ENCODE measurements around the gene DAD1.
"Not testable (repeated sequence)": the region's sequence is repeated elsewhere in the genome, so short reads cannot be mapped to it uniquely, and the experiment has no call there.

Gene DAD1

GRCh38 chr14:22597771-22598098, 8.7 kb upstream of the DAD1 start:
- FAIRE-seq (no peak), DNase-seq (ENCODE audit: insufficient read length) (no peak)
- no peak for TF ChIP-seq POLR2A (IDR thresholded peaks at IDR 0.05; ENCODE audit: low read depth, low read length)
- no peak for TF ChIP-seq TAF1 (IDR thresholded peaks at IDR 0.05; ENCODE audit: borderline replicate concordance, low read depth, low read length)
- TF ChIP-seq POLR2AphosphoS5 (IDR thresholded peaks at IDR 0.05; ENCODE audit: low read depth, low read length) = no peak

- FAIRE-seq = no peak
- no peak for DNase-seq (ENCODE audit: insufficient read length)
- TF ChIP-seq TAF1 (IDR thresholded peaks at IDR 0.05; ENCODE audit: borderline replicate concordance, low read depth, low read length) (no peak), POLR2AphosphoS5 (IDR thresholded peaks at IDR 0.05; ENCODE audit: low read depth, low read length) (no peak), POLR2A (IDR thresholded peaks at IDR 0.05; ENCODE audit: low read depth, low read length) (no peak)
Observed at GRCh38 chr14:22597265-22597664, 8.2 kb upstream of the DAD1 start.

DNA sequence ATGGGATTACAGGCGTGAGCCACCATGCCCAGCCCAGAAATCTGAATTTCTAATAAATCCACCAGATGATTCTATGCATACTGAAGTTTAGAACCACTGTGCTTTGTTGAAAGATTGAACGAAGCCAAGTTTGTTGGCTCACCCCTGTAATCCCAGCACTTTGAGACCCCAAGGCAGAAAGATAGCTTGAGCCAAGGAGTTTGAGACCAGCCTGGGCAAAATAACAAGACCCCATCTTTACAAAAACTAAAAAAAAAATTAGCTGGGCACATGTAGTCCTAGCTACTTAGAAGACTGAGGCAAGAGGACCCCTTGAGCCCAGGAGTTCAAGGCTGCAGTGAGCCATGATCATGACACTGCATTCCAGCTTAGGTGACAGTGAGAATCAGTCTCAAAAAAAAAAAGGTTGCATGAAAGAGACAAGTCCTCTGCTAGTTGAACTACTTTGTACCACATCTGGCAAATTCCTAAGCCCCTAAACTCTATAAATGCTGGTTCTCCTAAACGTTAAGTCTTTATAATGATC, 7.4 kb upstream of the DAD1 start:
- no peak for TF ChIP-seq TAF1 (IDR thresholded peaks at IDR 0.05; ENCODE audit: borderline replicate concordance, low read depth, low read length)
- TF ChIP-seq POLR2AphosphoS5 (IDR thresholded peaks at IDR 0.05; ENCODE audit: low read depth, low read length) = no peak
- TF ChIP-seq POLR2A (IDR thresholded peaks at IDR 0.05; ENCODE audit: low read depth, low read length) = no peak
- no peak for FAIRE-seq
- no peak for DNase-seq (ENCODE audit: insufficient read length)

DNA sequence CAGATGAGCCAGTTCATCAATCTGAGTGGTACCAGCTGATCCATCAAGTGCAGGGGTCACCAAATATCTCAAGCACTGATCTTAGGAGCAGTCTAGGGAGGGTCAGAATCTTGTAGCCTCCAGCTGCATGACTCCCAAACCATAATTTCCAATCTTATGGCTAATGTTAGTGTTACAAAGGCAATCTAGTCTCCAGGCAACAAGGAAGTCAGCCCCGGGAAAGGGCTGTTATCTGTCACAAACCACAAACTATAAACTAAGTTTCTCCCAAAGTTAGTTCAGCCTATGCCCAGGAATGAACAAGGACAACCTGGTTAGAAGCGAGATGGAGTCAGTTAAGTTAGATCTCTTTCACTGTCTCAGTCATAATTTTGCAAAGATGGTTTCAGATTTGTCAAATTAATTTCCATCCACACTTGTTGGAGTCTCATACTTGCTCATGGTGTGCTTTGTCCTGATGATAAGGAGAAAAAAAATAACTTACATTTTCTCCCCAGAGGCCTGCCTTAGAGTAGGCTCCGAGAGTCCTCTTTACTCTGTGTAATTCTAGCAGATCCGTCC, 5.2 kb upstream of the DAD1 start:
- no peak for TF ChIP-seq POLR2AphosphoS5 (IDR thresholded peaks at IDR 0.05; ENCODE audit: low read depth, low read length)
- TF ChIP-seq TAF1 (IDR thresholded peaks at IDR 0.05; ENCODE audit: borderline replicate concordance, low read depth, low read length) = no peak
- no peak for TF ChIP-seq POLR2A (IDR thresholded peaks at IDR 0.05; ENCODE audit: low read depth, low read length)
- DNase-seq (ENCODE audit: insufficient read length) = no peak
- FAIRE-seq = no peak

DNA sequence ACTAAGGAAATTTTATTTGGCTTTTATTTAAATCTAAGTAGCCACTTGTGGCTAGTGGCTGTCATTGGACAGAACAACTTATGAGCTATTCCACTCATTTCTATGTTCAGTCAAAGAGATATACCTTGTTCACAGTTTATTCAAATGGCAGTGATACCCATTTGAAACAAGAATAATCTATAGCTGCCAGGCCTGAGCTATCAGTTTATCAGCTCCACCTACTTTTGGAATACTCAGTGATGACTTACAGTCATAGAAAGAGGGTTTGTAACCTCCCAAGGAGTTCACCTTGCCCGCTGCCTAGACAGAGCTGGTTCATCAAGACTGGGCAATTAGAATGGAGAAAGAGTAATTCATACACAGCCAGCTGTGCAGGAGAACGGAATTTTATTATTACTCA, 4.6 kb upstream of the DAD1 start:
- no peak for TF ChIP-seq POLR2AphosphoS5 (IDR thresholded peaks at IDR 0.05; ENCODE audit: low read depth, low read length)
- no peak for TF ChIP-seq TAF1 (IDR thresholded peaks at IDR 0.05; ENCODE audit: borderline replicate concordance, low read depth, low read length)
- no peak for TF ChIP-seq POLR2A (IDR thresholded peaks at IDR 0.05; ENCODE audit: low read depth, low read length)
- FAIRE-seq = no peak

GRCh38 chr14:22593189-22593588, 4.2 kb upstream of the DAD1 start:
- DNase-seq (ENCODE audit: insufficient read length) (no peak), FAIRE-seq (no peak)
- no peak for TF ChIP-seq POLR2AphosphoS5 (IDR thresholded peaks at IDR 0.05; ENCODE audit: low read depth, low read length)
- TF ChIP-seq POLR2A (IDR thresholded peaks at IDR 0.05; ENCODE audit: low read depth, low read length) = no peak
- no peak for TF ChIP-seq TAF1 (IDR thresholded peaks at IDR 0.05; ENCODE audit: borderline replicate concordance, low read depth, low read length)

More for the DNA sequence above, 4.6 kb upstream of the DAD1 start:
- DNase-seq (ENCODE audit: insufficient read length) = no peak

GRCh38 chr14:22588526-22589095, 413 bp downstream of the DAD1 start:
- no peak for TF ChIP-seq TAF1 (IDR thresholded peaks at IDR 0.05; ENCODE audit: borderline replicate concordance, low read depth, low read length)
- TF ChIP-seq POLR2AphosphoS5 (IDR thresholded peaks at IDR 0.05; ENCODE audit: low read depth, low read length) = no peak
- TF ChIP-seq POLR2A (IDR thresholded peaks at IDR 0.05; ENCODE audit: low read depth, low read length) = no peak
- no peak for DNase-seq (ENCODE audit: insufficient read length)

GRCh38 chr14:22587677-22588422, 1.2 kb downstream of the DAD1 start:
- not testable (repeated sequence) for FAIRE-seq; DNase-seq (ENCODE audit: insufficient read length)
- peak; percentile 19; the same call in 1 of the 2 replicates for TF ChIP-seq POLR2A (IDR thresholded peaks at IDR 0.05; ENCODE audit: low read depth, low read length)

More at GRCh38 chr14:22588526-22589095, 413 bp downstream of the DAD1 start:
- peak; percentile 70 for FAIRE-seq

DNA sequence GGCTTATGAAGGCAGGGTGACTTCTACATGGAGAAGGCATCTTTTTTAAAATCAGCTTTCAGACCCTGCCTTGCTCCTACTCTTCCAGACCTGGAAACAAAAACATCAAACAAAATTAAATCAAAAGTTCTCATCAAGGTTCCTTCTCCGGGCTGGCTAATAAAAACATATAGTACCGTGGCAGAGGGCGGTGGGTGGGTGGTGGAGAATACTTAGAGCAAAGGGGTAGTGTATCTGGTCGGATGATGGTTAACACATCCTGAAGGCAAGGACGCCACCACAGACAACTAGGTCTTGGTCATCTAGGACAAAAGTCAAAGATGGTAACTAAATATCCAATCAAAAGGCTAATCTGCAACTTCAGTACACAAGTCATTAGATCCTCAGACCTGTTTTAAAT, 1.8 kb downstream of the DAD1 start:
- TF ChIP-seq POLR2A (IDR thresholded peaks at IDR 0.05; ENCODE audit: low read depth, low read length) = no peak
- TF ChIP-seq POLR2AphosphoS5 (IDR thresholded peaks at IDR 0.05; ENCODE audit: low read depth, low read length) = no peak
- TF ChIP-seq TAF1 (IDR thresholded peaks at IDR 0.05; ENCODE audit: borderline replicate concordance, low read depth, low read length) = no peak
- FAIRE-seq = no peak
- DNase-seq (ENCODE audit: insufficient read length) = no peak

- FAIRE-seq = no peak
- TF ChIP-seq POLR2AphosphoS5 (IDR thresholded peaks at IDR 0.05; ENCODE audit: low read depth, low read length) = no peak
- no peak for TF ChIP-seq POLR2A (IDR thresholded peaks at IDR 0.05; ENCODE audit: low read depth, low read length)
- no peak for TF ChIP-seq TAF1 (IDR thresholded peaks at IDR 0.05; ENCODE audit: borderline replicate concordance, low read depth, low read length)
- no peak for DNase-seq (ENCODE audit: insufficient read length)
Observed at GRCh38 chr14:22583994-22584393, 5.0 kb downstream of the DAD1 start.

DNA sequence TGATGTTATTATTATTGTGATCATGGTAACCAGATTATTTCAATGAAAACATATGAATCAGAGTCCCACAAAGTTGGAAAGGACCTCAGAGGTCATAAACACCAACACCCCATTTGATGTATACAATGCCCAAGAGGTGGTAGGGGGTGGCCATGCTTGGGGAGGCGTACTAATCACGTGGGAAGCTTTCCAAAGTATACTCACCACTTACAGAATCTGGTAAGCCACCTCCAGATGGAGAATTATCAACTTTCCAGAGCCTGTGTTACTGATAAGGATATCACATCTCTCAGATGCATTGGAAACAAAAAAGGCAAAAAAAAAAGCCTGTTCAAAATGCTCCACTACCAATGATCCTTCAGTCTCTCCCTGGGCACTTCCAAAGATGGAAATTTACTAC, 8.4 kb downstream of the DAD1 start:
- no peak for DNase-seq (ENCODE audit: insufficient read length)
- TF ChIP-seq POLR2AphosphoS5 (IDR thresholded peaks at IDR 0.05; ENCODE audit: low read depth, low read length) = no peak
- TF ChIP-seq TAF1 (IDR thresholded peaks at IDR 0.05; ENCODE audit: borderline replicate concordance, low read depth, low read length) = no peak
- TF ChIP-seq POLR2A (IDR thresholded peaks at IDR 0.05; ENCODE audit: low read depth, low read length) = no peak
- FAIRE-seq = no peak

- TF ChIP-seq POLR2A (IDR thresholded peaks at IDR 0.05; ENCODE audit: low read depth, low read length) = no peak
- no peak for TF ChIP-seq POLR2AphosphoS5 (IDR thresholded peaks at IDR 0.05; ENCODE audit: low read depth, low read length)
- no peak for TF ChIP-seq TAF1 (IDR thresholded peaks at IDR 0.05; ENCODE audit: borderline replicate concordance, low read depth, low read length)
- no peak for FAIRE-seq
- no peak for DNase-seq (ENCODE audit: insufficient read length)
Observed at GRCh38 chr14:22579881-22580280, 9.1 kb downstream of the DAD1 start.

Measured in GM12892 (cell line).